CD4-positive, alpha-beta T cell (primary cell): ENCODE measurements around the gene SSH3. TPM values are rescaled to one million over a fixed set of nuclear protein-coding genes. Genes with fewer than 3 reads are reported as not detected.

Experiments used
- ATAC-seq: fragments of 200-7000 bp; cut with Tn5 transposase; one replicate; pipeline ENCODE4 v1.10.0; 2022; ENCODE audit warnings: mild to moderate bottlenecking; ENCODE audit not compliant: poor library complexity
- CTCF ChIA-PET: fragments of 350-600 bp; sonication (Branson Sonifier 250); formaldehyde crosslinking; loops from one replicate; lab custom pipeline; 2021; ENCODE audit warnings: antibody characterized with exemption, inconsistent platforms; lab: Charles Lee
- POLR2A ChIA-PET: fragments of 350-600 bp; sonication (Branson Sonifier 250); formaldehyde crosslinking; loops from one replicate; lab custom pipeline; 2021; ENCODE audit warnings: antibody characterized with exemption, inconsistent platforms; lab: Charles Lee
- DNase-seq, 14 experiments: peaks; one replicate each; pipeline ENCODE4 v3.0.0-alpha.2; 2013 to 2020; ENCODE audit warnings: mixed read lengths in 2 of 14
- H3K27ac ChIP-seq, 2 donors: one replicate each; pipeline versions ENCODE4 v1.5.1 to v1.7.0; 2013; ENCODE audit warnings: low read length in 2 of 2, low read depth in 1 of 2, mild to moderate bottlenecking in 1 of 2
- H3K27me3 ChIP-seq, 2 experiments: 1 replicate in 1 of 2; 2 replicates in 1 of 2; pipeline versions ENCODE4 v1.6.1 to v1.7.0; 2013; ENCODE audit warnings: low read length in 2 of 2, control low read depth in 1 of 2, mild to moderate bottlenecking in 1 of 2, moderate library complexity in 1 of 2; ENCODE audit not compliant: insufficient read depth in 2 of 2, control insufficient read depth in 1 of 2
- H3K36me3 ChIP-seq: one replicate; pipeline ENCODE4 v1.6.1; 2013; ENCODE audit warnings: low read length, control low read depth; ENCODE audit not compliant: insufficient read depth
- H3K4me1 ChIP-seq: one replicate; pipeline ENCODE4 v1.6.1; 2013; ENCODE audit warnings: low read length, control low read depth; ENCODE audit not compliant: insufficient read depth
- H3K4me3 ChIP-seq: one replicate; pipeline ENCODE4 v1.5.1; 2013; ENCODE audit warnings: mild to moderate bottlenecking, low read length, moderate library complexity
- H3K9me3 ChIP-seq, 2 experiments: 1 replicate in 1 of 2; 2 replicates in 1 of 2; pipeline versions ENCODE4 v1.6.1 to v1.7.0; 2013; ENCODE audit warnings: low read length in 2 of 2, mild to moderate bottlenecking in 2 of 2, control low read depth in 1 of 2, moderate library complexity in 1 of 2; ENCODE audit not compliant: control insufficient read depth in 1 of 2, insufficient read depth in 1 of 2
- H3K27ac Mint-ChIP-seq: one replicate; pipeline ENCODE4 v1.8.0; 2020; ENCODE audit warnings: mixed read lengths
- H3K27me3 Mint-ChIP-seq: one replicate; pipeline ENCODE4 v1.8.0; 2021; ENCODE audit warnings: mixed read lengths
- H3K36me3 Mint-ChIP-seq: one replicate; pipeline ENCODE4 v1.8.0; 2021; ENCODE audit warnings: low read depth, mixed read lengths
- H3K4me1 Mint-ChIP-seq: one replicate; pipeline ENCODE4 v1.8.0; 2021; ENCODE audit warnings: low read depth, mixed read lengths
- H3K4me3 Mint-ChIP-seq: one replicate; pipeline ENCODE4 v1.8.0; 2020; ENCODE audit warnings: mild to moderate bottlenecking, mixed read lengths
- H3K9me3 Mint-ChIP-seq: one replicate; pipeline ENCODE4 v1.8.0; 2020; ENCODE audit warnings: mixed read lengths
- intact Hi-C, 2 experiments: fragments of 100-400 bp; cut with DNase I in 1 of 2; cut with micrococcal nuclease in 1 of 2; formaldehyde crosslinking; loops; one replicate each; pipeline versions ENCODE4 v1.15.1 to v1.9.0; 2023 to 2025; cut with DNase I, micrococcal nuclease
- total RNA-seq, 174 experiments: library from RNA in 2 of 174; stranded (reverse) in 2 of 174; gene quantifications; one replicate each; pipeline ENCODE4 v1.2.3 and lab custom pipeline; 2021 to 2026
- TF ChIP-seq, protein P1 (sequence below): fragments of 200-600 bp; IDR thresholded peaks from one replicate; pipeline ENCODE4 v1.8.0; 2022; ENCODE audit warnings: antibody characterized with exemption, mild to moderate bottlenecking

Gene SSH3
- total RNA-seq, 2 experiments from 2014 or later, result 8.5 to 8.8 TPM

DNA sequence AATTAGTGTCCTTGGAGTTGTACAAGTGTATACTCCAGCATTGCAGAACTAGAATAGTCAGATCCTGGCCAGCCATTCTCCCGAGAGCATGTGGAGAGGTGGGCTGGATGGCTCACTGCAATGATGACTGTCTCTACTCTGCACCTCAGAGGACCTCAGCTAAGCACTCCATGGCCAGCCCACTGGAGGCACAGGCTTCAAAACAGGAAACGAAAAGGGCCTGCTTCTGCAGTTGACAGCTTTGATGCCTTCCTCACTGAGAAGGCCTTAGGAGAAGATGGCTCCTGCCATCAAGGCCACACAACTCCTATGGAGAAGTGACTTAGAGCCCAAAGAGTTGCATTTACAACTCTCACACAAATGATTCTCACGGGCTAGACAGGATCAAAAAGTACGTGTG is 40.9 kb downstream of the SSH3 start:
- no peaks in the 10 kb centered on the region for H3K9me3 Mint-ChIP-seq
- peak; percentile 54 for ATAC-seq
- peaks cover 50% of the 10 kb centered on the region for H3K4me1 Mint-ChIP-seq
- H3K36me3 ChIP-seq, result no peaks in the 10 kb centered on the region
- no peaks in the 10 kb centered on the region for H3K27me3 Mint-ChIP-seq
- H3K36me3 Mint-ChIP-seq, result no peaks in the 10 kb centered on the region
- peak overlapping the region; percentile 30 to 50 for H3K27ac ChIP-seq
- peak in 9 of 14 experiments; percentile 23 to 64 (median 42) for DNase-seq
- TF ChIP-seq, protein P1, sequence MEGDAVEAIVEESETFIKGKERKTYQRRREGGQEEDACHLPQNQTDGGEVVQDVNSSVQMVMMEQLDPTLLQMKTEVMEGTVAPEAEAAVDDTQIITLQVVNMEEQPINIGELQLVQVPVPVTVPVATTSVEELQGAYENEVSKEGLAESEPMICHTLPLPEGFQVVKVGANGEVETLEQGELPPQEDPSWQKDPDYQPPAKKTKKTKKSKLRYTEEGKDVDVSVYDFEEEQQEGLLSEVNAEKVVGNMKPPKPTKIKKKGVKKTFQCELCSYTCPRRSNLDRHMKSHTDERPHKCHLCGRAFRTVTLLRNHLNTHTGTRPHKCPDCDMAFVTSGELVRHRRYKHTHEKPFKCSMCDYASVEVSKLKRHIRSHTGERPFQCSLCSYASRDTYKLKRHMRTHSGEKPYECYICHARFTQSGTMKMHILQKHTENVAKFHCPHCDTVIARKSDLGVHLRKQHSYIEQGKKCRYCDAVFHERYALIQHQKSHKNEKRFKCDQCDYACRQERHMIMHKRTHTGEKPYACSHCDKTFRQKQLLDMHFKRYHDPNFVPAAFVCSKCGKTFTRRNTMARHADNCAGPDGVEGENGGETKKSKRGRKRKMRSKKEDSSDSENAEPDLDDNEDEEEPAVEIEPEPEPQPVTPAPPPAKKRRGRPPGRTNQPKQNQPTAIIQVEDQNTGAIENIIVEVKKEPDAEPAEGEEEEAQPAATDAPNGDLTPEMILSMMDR, result no peak
- no peaks in the 10 kb centered on the region for H3K27me3 ChIP-seq
- H3K4me1 ChIP-seq, result peaks cover 33% of the 10 kb centered on the region
- no peaks in the 10 kb centered on the region for H3K9me3 ChIP-seq
- H3K27ac Mint-ChIP-seq, result peak overlapping the region; percentile 78
- H3K4me3 ChIP-seq, result no peak overlapping the region
- intact Hi-C loops, result no loop called here
- POLR2A ChIA-PET, result interaction anchor here (1.0 to 3.3 kb wide), 10 partner anchors 9 to 666 kb away, joined by 3 to 30 read pairs (median 6); partner anchors contain the start of genes GRK2, POLD4 and RBM4B
- peak overlapping the region; percentile 58 for H3K4me3 Mint-ChIP-seq
- CTCF ChIA-PET, result interaction anchor here (0.6 to 5.5 kb wide), 9 partner anchors 8 to 1273 kb away, joined by 3 to 58 read pairs (median 3); partner anchors contain the start of genes ANKRD13D, CLCF1 and NUDT8

DNA sequence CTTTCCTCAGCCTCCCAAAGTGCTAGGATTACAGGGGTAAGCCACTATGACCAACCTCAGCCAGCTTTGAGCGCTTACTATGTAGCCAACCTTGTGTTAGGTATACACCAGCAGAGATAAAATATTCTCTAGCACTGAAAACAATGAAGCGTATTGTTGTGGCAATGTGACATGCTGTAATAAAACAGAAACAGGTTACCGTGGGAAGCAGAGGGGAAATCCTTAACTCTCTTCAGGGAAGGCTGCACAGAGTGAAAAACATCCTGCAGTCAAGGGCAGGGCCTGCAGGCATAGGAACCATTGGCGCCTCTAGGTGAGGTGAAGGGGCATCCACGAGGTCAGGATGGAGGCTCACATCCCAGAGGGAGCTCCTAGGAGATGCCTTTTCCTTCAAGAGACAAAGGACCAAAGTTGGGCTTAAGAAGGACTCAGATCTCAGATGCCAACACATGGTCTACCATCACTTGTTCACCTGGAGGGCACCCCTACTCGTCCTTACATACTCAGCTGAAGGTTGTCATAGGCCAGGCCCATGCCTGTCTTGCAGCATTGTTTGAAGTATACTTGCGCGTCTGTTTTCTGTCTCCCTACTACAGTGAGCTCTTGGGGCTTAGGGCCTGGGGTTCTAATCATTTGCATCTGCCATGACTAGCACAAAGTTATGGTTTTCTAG is 42.1 kb downstream of the SSH3 start:
- Histone ChIP-seq H3K27ac (peak overlapping the region; percentile 18 to 30), H3K4me1 (peaks cover 33% of the 10 kb centered on the region), H3K36me3 (no peaks in the 10 kb centered on the region), H3K9me3 (no peaks in the 10 kb centered on the region), H3K4me3 (no peak overlapping the region), H3K27me3 (no peaks in the 10 kb centered on the region)
- intact Hi-C loops, result loop anchor here in 1 of 2 experiments (5.0 kb wide), 1 partner anchor 37 kb away; no protein-coding TSS in a partner anchor
- Mint-ChIP-seq H3K27ac (peak overlapping the region; percentile 78), H3K4me3 (peak overlapping the region; percentile 57), H3K4me1 (peaks cover 60% of the 10 kb centered on the region), H3K27me3 (no peaks in the 10 kb centered on the region), H3K36me3 (no peaks in the 10 kb centered on the region), H3K9me3 (no peaks in the 10 kb centered on the region)
- DNase-seq (peak in 1 of 14 experiments; percentile 47), ATAC-seq (peak; percentile 75)
- ChIA-PET POLR2A (interaction anchor here (0.5 to 3.3 kb wide), 21 partner anchors 7 to 284 kb away, joined by 3 to 30 read pairs (median 5); partner anchors contain the start of genes CLCF1, GRK2, POLD4 and PPP1CA), CTCF (interaction anchor here (0.6 to 5.5 kb wide), 19 partner anchors 9 to 284 kb away, joined by 3 to 58 read pairs (median 4); partner anchors contain the start of genes CLCF1, NUDT8, PPP1CA and RAD9A)
- TF ChIP-seq, protein P1, result no peak

DNA sequence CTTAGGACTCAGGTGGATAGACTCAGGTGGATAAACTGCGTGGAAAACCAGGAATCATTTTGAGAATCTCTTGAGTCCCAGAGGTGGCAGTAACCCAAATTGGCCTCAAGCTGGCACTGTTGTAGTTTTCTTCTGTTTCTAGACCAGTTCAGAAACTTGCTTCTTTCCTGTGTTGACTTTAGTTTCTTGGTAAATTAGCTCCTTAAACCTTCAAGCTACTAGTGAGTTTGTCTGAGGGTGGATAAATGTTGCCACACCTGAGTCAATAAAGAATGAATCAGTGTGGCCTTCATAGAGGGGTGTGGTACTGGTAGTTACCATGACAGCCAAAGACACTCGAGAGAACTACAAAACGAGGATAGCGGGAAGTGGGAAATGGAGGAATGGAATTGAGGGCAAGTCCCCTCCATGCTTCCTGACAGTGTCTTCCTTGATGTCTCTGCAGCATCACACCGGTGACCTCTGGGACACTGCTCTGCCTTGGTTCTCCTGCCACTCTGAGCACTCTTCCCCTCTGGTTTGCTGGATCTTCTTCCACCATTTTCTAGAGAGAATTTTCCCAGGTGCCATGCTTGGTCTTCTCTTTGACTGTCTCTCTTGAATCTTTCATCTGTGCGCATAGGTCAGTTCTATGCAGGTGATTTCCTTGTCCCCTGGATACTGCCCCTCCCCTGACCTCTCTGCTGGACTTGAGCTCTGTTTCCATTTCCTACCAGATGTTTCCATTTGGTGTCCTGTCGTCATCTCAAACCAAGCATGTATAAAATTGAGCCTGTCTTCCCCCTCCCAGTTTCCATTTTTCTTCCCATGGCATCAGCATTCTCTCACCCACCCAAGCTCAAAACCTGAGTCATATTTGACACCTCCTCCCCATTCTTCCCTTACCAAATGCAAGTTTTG is 42.8 kb downstream of the SSH3 start:
- Histone ChIP-seq H3K4me1 (peaks cover 40% of the 10 kb centered on the region), H3K27ac (peak overlapping the region in 1 of 2 donors; percentile 18), H3K9me3 (no peaks in the 10 kb centered on the region), H3K4me3 (no peak overlapping the region), H3K36me3 (no peaks in the 10 kb centered on the region), H3K27me3 (no peaks in the 10 kb centered on the region)
- Mint-ChIP-seq H3K27me3 (no peaks in the 10 kb centered on the region), H3K36me3 (peaks cover 3% of the 10 kb centered on the region), H3K9me3 (no peaks in the 10 kb centered on the region), H3K27ac (peak overlapping the region; percentile 78), H3K4me1 (peaks cover 64% of the 10 kb centered on the region), H3K4me3 (peak overlapping the region; percentile 57)
- intact Hi-C loops, result loop anchor here in 1 of 2 experiments (5.0 kb wide), 1 partner anchor 36 kb away; no protein-coding TSS in a partner anchor
- POLR2A ChIA-PET, result interaction anchor here (0.5 to 3.3 kb wide), 24 partner anchors 7 to 283 kb away, joined by 3 to 30 read pairs (median 4); partner anchors contain the start of genes CLCF1, GRK2, POLD4 and PPP1CA
- CTCF ChIA-PET, result interaction anchor here (1.0 to 5.5 kb wide), 18 partner anchors 10 to 132 kb away, joined by 3 to 58 read pairs (median 4); partner anchors contain the start of genes CLCF1, PPP1CA and RAD9A
- DNase-seq, result peak in 4 of 14 experiments; percentile 39 to 65 (median 55)
- TF ChIP-seq, protein P1, result peak; percentile 81
- ATAC-seq, result peak; percentile 71
